ENCODE results near the gene RBM10.
"Not testable (repeated sequence)": the region's sequence is repeated elsewhere in the genome, so short reads cannot be mapped to it uniquely, and the experiment has no call there.

DNA sequence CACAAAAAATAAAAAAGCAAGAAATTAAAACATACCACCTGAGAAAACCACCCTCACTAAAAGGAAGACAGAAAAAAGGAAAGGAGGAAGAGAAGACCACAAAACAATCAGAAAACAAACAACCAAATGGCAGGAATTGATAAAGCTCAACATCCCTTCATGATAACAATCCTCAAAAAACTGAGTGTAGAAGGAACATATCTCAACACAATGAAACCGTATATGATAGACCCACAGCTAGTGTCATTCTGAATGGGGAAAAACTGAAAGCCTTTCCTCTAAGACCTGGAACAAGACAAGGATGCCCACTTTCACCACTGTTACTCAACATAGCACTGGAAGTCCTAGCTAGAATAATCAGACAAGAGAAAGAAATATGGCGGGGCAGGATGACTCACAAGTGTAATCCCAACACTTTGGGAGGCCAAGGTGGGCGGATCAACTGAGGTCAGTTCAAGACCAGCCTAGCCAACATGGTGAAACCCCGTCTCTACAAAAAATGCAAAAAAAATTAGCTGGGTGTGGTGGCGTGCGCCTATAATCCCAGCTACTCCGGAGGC, 28.4 kb upstream of the RBM10 start:
- TF ChIP-seq ZNF274 (IDR thresholded peaks at IDR 0.05; ENCODE audit: low read depth, low read length); YY1 (IDR thresholded peaks at IDR 0.05; ENCODE audit: insufficient read depth, insufficient read length); SUZ12 (IDR thresholded peaks at IDR 0.05; ENCODE audit: extremely low read depth, insufficient read depth, insufficient read length): not testable (repeated sequence)
